GM23248 (cell line): ENCODE results near the gene MACROD2. TPM values are rescaled to one million over a fixed set of nuclear protein-coding genes. Genes with fewer than 3 reads are reported as not detected.

Experiments used
- DNase-seq: peaks from one replicate; pipeline ENCODE4 v3.0.0-alpha.2; 2015
- H2AFZ ChIP-seq: fragments of 200-600 bp; sonication (generic); 2 replicates; pipeline ENCODE4 v1.6.1; 2016; ENCODE audit warnings: antibody characterized with exemption
- H3F3A ChIP-seq: fragments of 200-600 bp; sonication (generic); 2 replicates; pipeline ENCODE4 v1.6.1; 2016; ENCODE audit warnings: mild to moderate bottlenecking, antibody characterized with exemption, mixed run types; ENCODE audit not compliant: insufficient read depth
- H3K27ac ChIP-seq: fragments of 200-600 bp; sonication (generic); 2 replicates; pipeline ENCODE4 v1.5.1; 2016; ENCODE audit warnings: mild to moderate bottlenecking
- H3K27me3 ChIP-seq: fragments of 200-600 bp; sonication (generic); replicated peaks from 2 replicates; pipeline ENCODE4 v1.6.1; 2016; ENCODE audit warnings: mild to moderate bottlenecking; ENCODE audit not compliant: insufficient read depth
- H3K36me3 ChIP-seq: fragments of 200-600 bp; sonication (generic); 2 replicates; pipeline ENCODE4 v1.6.1; 2016; ENCODE audit warnings: low read depth, mild to moderate bottlenecking
- H3K4me1 ChIP-seq: fragments of 200-600 bp; sonication (generic); 2 replicates; pipeline ENCODE4 v1.6.1; 2016; ENCODE audit warnings: mild to moderate bottlenecking; ENCODE audit not compliant: insufficient read depth
- H3K4me2 ChIP-seq: fragments of 200-600 bp; sonication (generic); one replicate; pipeline ENCODE4 v1.6.1; 2016; ENCODE audit warnings: mild to moderate bottlenecking; ENCODE audit not compliant: unreplicated experiment
- H3K4me3 ChIP-seq: fragments of 200-600 bp; sonication (generic); 2 replicates; pipeline ENCODE4 v1.5.1; 2016; ENCODE audit warnings: mild to moderate bottlenecking
- H3K79me2 ChIP-seq: fragments of 200-600 bp; sonication (generic); 2 replicates; pipeline ENCODE4 v1.6.1; 2016; ENCODE audit warnings: mild to moderate bottlenecking; ENCODE audit not compliant: insufficient read depth
- H3K9ac ChIP-seq: fragments of 200-600 bp; sonication (generic); 2 replicates; pipeline ENCODE4 v1.6.1; 2016; ENCODE audit warnings: mild to moderate bottlenecking
- H3K9me2 ChIP-seq: fragments of 200-600 bp; sonication (generic); 2 replicates; pipeline ENCODE4 v1.6.1; 2016; ENCODE audit warnings: mixed run types, mild to moderate bottlenecking, moderate library complexity; ENCODE audit not compliant: insufficient read depth
- H3K9me3 ChIP-seq: fragments of 200-600 bp; sonication (generic); one replicate; pipeline ENCODE4 v1.6.1; 2017; ENCODE audit warnings: low read depth
- H4K20me1 ChIP-seq: fragments of 200-600 bp; sonication (generic); 2 replicates; pipeline ENCODE4 v1.6.0; 2016; ENCODE audit not compliant: insufficient read depth
- EZH2 ChIP-seq: fragments of 200-600 bp; sonication (generic); IDR thresholded peaks from 2 replicates; pipeline ENCODE4 v1.6.1; 2018; ENCODE audit warnings: antibody characterized with exemption, mild to moderate bottlenecking; ENCODE audit not compliant: insufficient read depth, poor library complexity, severe bottlenecking
- EZH2phosphoT487 ChIP-seq: fragments of 200-600 bp; sonication (generic); IDR thresholded peaks from 2 replicates; pipeline ENCODE4 v1.6.1; 2018; ENCODE audit warnings: antibody characterized with exemption, moderate library complexity, mild to moderate bottlenecking, low read depth; ENCODE audit not compliant: insufficient read depth
- WGBS, 2 experiments: methylation state at CpG; one replicate each; pipeline ENCODE4 v1.1.6; 2015 to 2017; ENCODE audit warnings: low lambda C conversion rate in 2 of 2, low coverage in 1 of 2; ENCODE audit errors: missing lambda C conversion rate in 2 of 2; 5-methylcytosine and 5-hydroxymethylcytosine counted together
- in situ Hi-C: fragments of 300-500 bp; cut with MboI; formaldehyde crosslinking; loops from 2 replicates; pipeline ENCODE4 v1.15.0; 2020
- polyA plus RNA-seq: library from polyadenylated mRNA; unstranded; fragments of >200 nt; fragmentation: Nextera tagmentation; extraction: Ambion mirVana; gene quantifications from 2 replicates; pipeline ENCODE4 v1.2.1, GENCODE V29; 2016
- total RNA-seq: library from RNA; depleted of rRNA; stranded (reverse); fragments of >200 nt; shearing (Covaris generic); gene quantifications from 2 replicates; pipeline ENCODE4 v1.2.3, GENCODE V29; 2014

Gene MACROD2
- total and polyA plus RNA-seq, 2 experiments from 2014 or later = 1.1 to 3.1 TPM

DNA sequence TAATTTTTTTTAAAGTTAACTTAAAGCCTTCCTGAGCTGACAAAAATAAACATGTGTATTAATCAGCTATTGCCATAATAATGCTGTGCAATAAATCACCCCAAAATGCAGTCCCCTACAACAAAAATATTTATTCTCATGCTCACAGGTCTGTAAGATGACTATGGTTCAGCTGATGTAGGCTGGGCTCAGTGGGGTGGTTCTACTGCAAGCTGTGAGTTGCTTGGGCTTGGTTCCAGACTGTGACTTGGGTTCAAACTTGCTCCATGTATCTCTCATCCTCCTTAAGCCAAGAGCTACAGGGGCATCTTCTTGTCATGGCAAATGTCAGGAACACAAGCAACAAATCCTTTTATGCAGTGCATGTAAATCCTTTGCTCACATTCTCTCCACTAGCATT is 1933.6 kb downstream of the MACROD2 start:
- H3K79me2 ChIP-seq = no peaks in the 10 kb centered on the region
- no peak for DNase-seq
- no peak overlapping the region for H2AFZ ChIP-seq
- TF ChIP-seq EZH2 = no peak
- no peak for TF ChIP-seq EZH2phosphoT487
- no peak overlapping the region for H3K9ac ChIP-seq
- in situ Hi-C loops = loop anchor here (25.0 kb wide), 1 partner anchor 1592 kb away; the partner anchor contains the start of gene FLRT3
- H3K9me3 ChIP-seq = no peaks in the 10 kb centered on the region
- H3K4me3 ChIP-seq = no peak overlapping the region
- H3K4me1 ChIP-seq = no peaks in the 10 kb centered on the region
- H3F3A ChIP-seq = no peaks in the 10 kb centered on the region
- H4K20me1 ChIP-seq = no peaks in the 10 kb centered on the region
- no peaks in the 10 kb centered on the region for H3K36me3 ChIP-seq
- H3K27me3 ChIP-seq = no peaks in the 10 kb centered on the region
- H3K9me2 ChIP-seq = no peaks in the 10 kb centered on the region
- no peak overlapping the region for H3K4me2 ChIP-seq
- H3K27ac ChIP-seq = no peak overlapping the region

DNA sequence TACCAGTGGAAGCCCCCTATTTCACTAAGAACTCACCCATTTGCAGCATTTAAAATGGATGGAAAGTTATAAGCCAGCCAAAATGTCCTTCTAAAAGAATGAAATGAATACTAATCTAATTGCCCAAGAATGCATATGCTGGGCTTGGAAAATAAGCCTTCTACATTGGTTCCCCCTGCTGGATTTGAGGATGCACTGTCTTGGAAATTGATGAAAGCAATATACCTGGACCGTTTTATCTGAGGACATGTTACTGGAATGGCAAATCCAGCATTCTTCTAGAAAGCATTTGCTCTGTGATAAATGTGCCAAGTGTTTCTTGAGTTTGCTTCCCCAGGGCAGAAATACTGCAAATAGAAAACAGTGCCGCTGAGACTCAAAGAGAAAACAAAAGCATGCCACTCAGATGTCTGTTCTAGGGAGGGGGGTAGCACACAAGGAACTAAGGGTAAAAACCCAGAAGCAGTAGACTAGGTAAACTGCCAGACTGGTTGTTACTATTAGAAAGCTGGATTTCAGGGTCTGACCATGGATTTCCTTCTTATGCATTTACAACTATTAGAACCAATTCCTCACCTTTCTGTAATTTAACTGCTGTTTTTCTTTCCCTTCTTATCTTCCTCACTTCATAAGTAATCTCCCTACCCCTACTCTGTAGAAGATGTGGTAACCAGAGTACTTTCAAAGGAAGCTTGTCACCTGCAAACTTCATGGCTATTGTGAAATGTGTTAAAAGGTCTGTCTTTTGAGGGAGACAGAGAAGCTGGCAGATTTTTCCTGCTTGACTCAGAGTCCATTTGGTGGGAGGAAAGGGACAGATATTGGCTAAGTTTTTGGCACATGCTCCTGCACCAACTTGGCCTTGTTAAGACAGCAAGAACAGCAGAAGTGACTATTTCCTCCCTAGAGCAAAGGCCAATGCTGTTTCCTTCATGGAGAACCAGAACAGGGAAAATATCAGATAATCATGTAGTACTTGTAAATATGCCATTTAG is 1935.3 kb downstream of the MACROD2 start:
- Histone ChIP-seq H3K36me3 (no peaks in the 10 kb centered on the region), H3K4me3 (no peak overlapping the region), H2AFZ (no peak overlapping the region), H4K20me1 (no peaks in the 10 kb centered on the region), H3K27ac (no peak overlapping the region), H3K9me2 (no peaks in the 10 kb centered on the region), H3K9ac (no peak overlapping the region), H3K79me2 (no peaks in the 10 kb centered on the region), H3F3A (no peaks in the 10 kb centered on the region), H3K4me2 (no peak overlapping the region), H3K9me3 (no peaks in the 10 kb centered on the region), H3K27me3 (no peaks in the 10 kb centered on the region), H3K4me1 (no peaks in the 10 kb centered on the region)
- DNase-seq = peak; percentile 64
- TF ChIP-seq EZH2 = no peak
- no peak for TF ChIP-seq EZH2phosphoT487
- 17 to 22% methylated on average over 2 of the region's 2 CpGs for WGBS, 2 experiments
- in situ Hi-C loops = loop anchor here (25.0 kb wide), 1 partner anchor 1593 kb away; the partner anchor contains the start of gene FLRT3

DNA sequence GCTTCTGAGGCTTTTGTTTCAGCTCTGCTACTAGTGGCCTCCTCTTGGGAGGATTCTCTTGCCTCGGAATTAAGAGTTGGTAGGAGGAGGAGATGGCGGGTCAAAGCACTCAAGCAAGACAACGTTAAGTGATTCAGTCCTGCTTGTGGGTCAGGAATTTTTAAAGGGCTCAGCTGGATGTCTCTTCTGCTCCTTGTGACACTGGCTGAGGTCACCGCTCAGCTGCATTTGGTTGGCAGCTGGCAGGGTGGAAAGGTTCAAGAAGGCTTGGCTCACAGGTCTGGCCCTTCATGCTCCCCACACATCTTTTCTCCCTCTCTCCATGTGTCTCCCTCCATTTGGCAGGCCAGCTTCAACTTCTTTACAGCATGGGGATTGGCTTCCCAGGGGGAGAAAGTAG is 1936.6 kb downstream of the MACROD2 start:
- WGBS, 2 experiments = 42 to 46% methylated on average over 4 of the region's 4 CpGs
- no peak for DNase-seq
- Histone ChIP-seq H2AFZ (no peak overlapping the region), H3K4me2 (no peak overlapping the region), H3K27ac (no peak overlapping the region), H3K36me3 (no peaks in the 10 kb centered on the region), H3K9me2 (no peaks in the 10 kb centered on the region), H4K20me1 (no peaks in the 10 kb centered on the region), H3K79me2 (no peaks in the 10 kb centered on the region), H3K9ac (no peak overlapping the region), H3K9me3 (no peaks in the 10 kb centered on the region), H3F3A (no peaks in the 10 kb centered on the region), H3K4me1 (no peaks in the 10 kb centered on the region), H3K27me3 (no peaks in the 10 kb centered on the region), H3K4me3 (no peak overlapping the region)
- TF ChIP-seq EZH2 (no peak), EZH2phosphoT487 (no peak)
- in situ Hi-C loops = loop anchor here (25.0 kb wide), 1 partner anchor 1595 kb away; the partner anchor contains the start of gene FLRT3

DNA sequence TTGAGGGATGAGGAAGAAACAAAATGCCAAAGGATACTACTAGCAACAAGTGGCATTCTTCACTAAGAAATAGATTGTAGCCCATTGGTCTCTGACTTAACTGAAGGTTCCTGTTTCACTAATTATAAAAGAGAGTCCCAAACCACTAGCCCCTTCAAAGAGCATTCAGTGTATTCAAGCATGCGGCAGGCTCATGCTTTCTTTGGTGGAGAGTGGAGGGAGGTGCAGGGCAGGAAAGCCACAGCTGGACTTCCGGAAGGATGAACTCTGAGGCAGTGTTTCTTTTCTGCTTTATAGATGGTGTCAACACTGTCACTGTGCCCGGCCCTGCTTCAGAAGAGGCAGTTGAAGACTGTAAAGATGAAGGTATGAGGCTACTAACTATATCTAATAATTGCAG is 1941.9 kb downstream of the MACROD2 start:
- no peak for TF ChIP-seq EZH2phosphoT487
- TF ChIP-seq EZH2 = no peak
- DNase-seq = no peak
- in situ Hi-C loops = loop anchor here (25.0 kb wide), 1 partner anchor 1600 kb away; the partner anchor contains the start of gene FLRT3

More for the DNA sequence above, 1941.9 kb downstream of the MACROD2 start:
- H3K36me3 ChIP-seq = no peaks in the 10 kb centered on the region
- H3K4me1 ChIP-seq = no peaks in the 10 kb centered on the region
- no peaks in the 10 kb centered on the region for H3F3A ChIP-seq
- no peak overlapping the region for H3K27ac ChIP-seq
- no peaks in the 10 kb centered on the region for H3K9me2 ChIP-seq
- 48 to 53% methylated on average over 3 of the region's 3 CpGs for WGBS, 2 experiments
- no peak overlapping the region for H3K4me2 ChIP-seq
- H3K9me3 ChIP-seq = no peaks in the 10 kb centered on the region
- no peaks in the 10 kb centered on the region for H4K20me1 ChIP-seq
- no peaks in the 10 kb centered on the region for H3K27me3 ChIP-seq
- no peak overlapping the region for H3K4me3 ChIP-seq
- no peaks in the 10 kb centered on the region for H3K79me2 ChIP-seq
- H3K9ac ChIP-seq = no peak overlapping the region
- H2AFZ ChIP-seq = no peak overlapping the region
